Adrenal gland (tissue), 5 donors: ENCODE results near the gene TMEM200B.
"Not testable (repeated sequence)": the region's sequence is repeated elsewhere in the genome, so short reads cannot be mapped to it uniquely, and the experiment has no call there.

Experiments
- POLR2A ChIP-seq, 2 donors: fragments of 450-650 bp; IDR thresholded peaks; one replicate each; pipeline ENCODE4 v1.6.1; 2017; ENCODE audit warnings: antibody characterized with exemption in 2 of 2, mild to moderate bottlenecking in 2 of 2, moderate library complexity in 1 of 2
- TF ChIP-seq, protein P1 (sequence below), 6 experiments: fragments of 450-650 bp in 4 of 6; fragments of 200-600 bp in 2 of 6; sonication (generic) in 1 of 6; IDR thresholded peaks; 1 replicate in 5 of 6; 2 replicates in 1 of 6; pipeline versions ENCODE4 v1.5.1 to v1.8.0; 2016 to 2021; ENCODE audit warnings: antibody characterized with exemption in 6 of 6, mild to moderate bottlenecking in 2 of 6, moderate library complexity in 1 of 6
- donor health status: DM: no; HTN: no; CAD: no.

GRCh38 chr1:29079916-29080629 lies 43.6 kb downstream of the TMEM200B start:
- TF ChIP-seq, protein P1, sequence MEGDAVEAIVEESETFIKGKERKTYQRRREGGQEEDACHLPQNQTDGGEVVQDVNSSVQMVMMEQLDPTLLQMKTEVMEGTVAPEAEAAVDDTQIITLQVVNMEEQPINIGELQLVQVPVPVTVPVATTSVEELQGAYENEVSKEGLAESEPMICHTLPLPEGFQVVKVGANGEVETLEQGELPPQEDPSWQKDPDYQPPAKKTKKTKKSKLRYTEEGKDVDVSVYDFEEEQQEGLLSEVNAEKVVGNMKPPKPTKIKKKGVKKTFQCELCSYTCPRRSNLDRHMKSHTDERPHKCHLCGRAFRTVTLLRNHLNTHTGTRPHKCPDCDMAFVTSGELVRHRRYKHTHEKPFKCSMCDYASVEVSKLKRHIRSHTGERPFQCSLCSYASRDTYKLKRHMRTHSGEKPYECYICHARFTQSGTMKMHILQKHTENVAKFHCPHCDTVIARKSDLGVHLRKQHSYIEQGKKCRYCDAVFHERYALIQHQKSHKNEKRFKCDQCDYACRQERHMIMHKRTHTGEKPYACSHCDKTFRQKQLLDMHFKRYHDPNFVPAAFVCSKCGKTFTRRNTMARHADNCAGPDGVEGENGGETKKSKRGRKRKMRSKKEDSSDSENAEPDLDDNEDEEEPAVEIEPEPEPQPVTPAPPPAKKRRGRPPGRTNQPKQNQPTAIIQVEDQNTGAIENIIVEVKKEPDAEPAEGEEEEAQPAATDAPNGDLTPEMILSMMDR (IDR thresholded peaks at IDR 0.05): not testable (repeated sequence)
- not testable (repeated sequence) for TF ChIP-seq POLR2A (IDR thresholded peaks at IDR 0.05)
